GM18502 (cell line): ENCODE results near the gene RSPO4.
"Not testable (repeated sequence)": the region's sequence is repeated elsewhere in the genome, so short reads cannot be mapped to it uniquely, and the experiment has no call there.

Experiments used
- ATAC-seq: cut with Tn5 transposase; IDR thresholded peaks from one replicate; pipeline ENCODE4 v1.9.1; 2021; ENCODE audit warnings: mild to moderate bottlenecking; ENCODE audit not compliant: unreplicated experiment, poor library complexity

RSPO4 gene

GRCh38 chr20:1001911-1002681 lies at the start of gene RSPO4:
TSS of gene RSPO4 (minus strand) at chr20:1002311. CDS start at chr20:1002164, 147 bp downstream.
- no peak for ATAC-seq

DNA sequence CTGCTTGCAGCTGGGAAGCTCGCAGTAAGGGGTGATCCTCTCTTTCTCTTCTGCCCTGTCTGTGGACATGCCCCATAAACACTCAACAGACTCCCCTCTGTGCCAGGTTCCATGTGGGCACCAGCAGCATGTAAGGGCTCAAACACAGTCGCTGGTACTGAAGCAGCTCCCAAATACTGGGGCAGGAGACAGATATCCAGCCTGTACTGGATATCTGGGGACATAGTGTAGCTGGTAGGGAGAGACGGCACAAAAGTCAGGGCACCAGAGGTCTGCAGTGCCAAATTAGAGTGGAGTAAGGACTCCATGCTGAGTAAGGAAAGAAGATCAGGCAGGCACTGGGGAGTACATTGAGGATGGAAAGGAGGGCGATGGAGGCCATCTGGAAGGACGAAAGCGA lies 48.3 kb upstream of the RSPO4 start:
- no peak for ATAC-seq

DNA sequence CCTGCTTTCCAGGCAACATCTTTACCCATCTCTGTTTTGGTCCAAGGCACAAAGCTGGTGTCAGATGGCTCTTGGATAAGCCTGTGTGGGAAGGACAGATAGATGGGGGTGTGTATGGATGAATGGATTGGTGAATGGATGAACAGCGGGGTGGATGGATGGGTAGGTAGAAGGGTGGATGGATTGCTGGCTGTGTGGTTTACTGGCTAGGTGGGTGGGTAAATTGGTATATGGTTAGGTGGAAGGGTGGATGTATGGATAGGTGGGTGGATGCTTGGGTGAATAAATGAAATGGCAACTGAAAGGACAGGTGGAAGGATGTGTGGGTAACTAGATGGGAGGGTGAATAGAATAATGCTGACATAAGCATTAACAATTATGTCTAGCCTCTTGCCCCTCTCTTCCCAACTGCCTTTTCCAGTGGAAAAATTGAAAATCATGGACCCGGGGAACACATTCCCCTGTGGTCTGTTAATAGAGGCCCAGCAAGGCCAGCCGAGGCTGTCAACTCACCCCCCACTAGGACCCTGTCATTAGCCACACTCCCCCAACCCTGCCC lies 43.8 kb upstream of the RSPO4 start:
- no peak for ATAC-seq

DNA sequence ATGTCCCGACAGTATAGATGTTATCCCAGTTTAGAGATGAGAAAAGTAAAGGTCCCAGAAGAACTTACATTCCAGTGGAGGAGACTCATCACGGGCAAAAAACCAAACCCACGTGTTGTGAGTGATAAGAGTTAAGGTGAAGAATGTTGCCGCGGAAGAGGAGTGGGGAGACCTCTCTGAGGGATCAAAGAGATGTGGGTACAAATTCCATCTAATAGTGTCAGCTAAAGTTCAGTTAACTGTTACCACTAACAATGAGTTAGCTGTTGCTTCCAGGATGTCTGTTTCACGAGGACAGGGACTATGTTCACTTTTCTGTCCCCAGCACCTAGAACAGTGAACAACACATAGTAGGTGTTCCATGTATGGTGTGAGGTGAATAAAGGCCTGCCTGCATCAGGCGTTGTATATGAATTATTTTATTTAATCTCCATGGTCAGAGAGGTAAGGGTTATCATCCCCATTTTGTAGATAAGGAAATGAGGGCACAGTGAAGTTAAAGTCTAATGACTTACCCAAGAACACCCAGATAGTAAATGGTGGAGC lies 39.8 kb upstream of the RSPO4 start:
- ATAC-seq, result no peak

DNA sequence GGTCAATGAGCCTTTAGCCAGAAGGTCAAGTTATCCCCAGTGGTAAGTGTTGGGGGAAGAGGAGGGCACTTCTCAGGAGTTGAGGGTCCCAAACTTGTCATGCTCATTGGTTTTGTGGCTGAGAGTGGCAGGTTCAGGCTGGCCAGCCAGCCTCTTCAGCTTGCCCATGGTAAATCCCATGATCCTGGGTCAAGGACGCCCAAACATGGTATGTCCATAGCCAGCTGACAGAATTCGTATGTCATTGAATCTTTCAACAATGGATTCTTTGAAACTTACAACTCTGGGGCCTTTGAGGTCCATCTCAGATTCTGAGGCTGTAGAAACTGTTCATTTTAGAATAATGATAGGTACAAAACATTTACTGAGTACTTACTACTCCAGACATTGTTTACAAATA lies 36.1 kb upstream of the RSPO4 start:
- no peak for ATAC-seq

- no peak for ATAC-seq
Observed at GRCh38 chr20:1037039-1037438, 34.9 kb upstream of the RSPO4 start.

GRCh38 chr20:1035466-1035865 lies 33.4 kb upstream of the RSPO4 start:
- no peak for ATAC-seq

DNA sequence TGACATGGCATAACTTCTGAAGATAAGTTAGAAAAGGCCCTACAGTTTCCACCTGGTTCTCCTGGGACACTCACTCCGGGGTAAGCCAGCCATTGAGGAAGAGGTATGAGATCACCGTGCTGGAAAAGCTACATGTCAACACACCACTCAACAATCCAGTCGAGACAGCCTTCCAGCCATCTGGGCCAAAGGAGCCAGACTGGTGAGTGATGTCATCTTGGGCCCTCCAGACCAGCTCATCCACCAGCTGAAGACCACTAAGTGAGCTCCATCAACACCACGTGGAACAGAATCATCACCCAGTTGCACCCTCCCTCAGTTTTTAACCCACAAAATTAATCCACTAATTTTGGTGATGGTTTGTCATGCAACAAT lies 32.3 kb upstream of the RSPO4 start:
- no peak for ATAC-seq

DNA sequence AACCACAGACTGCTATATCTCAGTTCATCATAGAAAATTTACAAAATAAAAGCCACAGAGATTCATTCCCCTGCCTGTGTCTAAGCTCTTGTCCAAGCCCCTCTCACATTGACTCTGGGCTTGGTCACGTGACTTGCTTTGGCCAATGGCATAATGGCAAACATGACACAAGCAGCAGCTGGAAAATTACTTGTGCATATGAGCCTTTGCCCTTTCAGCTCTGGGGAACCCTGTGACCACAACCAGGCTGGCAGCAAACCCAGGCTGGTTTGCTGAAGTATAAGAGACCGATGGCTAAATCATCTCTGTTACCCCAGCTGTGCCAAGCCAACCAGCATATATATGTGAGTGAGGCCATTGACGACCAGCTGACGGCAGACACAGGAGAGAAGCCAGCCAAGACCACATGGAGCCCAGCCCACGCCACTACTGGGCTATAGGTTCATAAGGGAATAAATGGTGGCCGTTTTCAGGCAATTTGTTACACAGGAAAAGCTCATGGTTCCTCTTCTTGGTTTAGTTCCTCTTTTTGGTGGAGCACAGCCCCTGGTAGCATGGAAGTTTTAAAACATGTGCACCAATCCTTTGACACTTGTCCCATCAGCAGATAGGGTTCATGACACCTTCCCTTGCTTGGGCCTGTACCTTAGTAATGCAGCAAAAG lies 31.8 kb upstream of the RSPO4 start:
- no peak for ATAC-seq

DNA sequence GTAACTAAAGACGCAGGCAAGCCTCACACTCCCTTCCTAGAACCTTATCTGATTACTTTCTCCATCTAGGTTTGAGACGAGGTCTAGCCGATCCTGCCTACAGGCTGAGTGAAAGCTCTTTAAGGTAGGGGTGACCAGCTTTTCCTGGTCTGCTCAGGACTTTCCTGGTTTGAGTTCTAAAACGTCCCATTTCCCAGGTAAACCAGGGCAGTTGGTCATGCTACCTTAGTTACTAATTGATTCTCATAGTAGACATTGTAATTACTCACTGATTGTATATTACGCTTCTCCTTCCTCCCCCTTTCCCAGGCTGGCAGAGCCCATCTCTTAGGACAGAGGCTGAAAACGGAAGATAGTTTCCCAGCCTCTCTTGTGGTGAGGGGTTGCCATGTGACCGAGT lies 27.9 kb upstream of the RSPO4 start:
- ATAC-seq, result no peak

DNA sequence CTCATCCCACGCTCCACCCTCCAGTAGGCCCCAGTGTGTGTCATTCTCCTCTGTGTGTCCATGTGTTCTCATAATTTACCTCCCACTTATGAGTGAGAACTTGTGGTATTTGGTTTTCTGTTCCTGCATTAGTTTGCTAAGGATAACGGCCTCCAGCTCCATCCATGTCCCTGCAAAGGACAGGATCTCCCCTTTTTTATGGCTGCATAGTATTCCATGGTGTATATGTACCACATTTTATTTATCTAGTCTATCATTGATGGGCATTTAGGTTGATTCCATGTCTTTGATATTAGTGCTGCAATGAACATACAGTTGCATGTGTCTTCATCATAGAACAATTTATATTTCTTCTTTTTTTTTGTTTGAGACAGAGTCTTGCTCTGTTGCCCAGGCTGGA lies 24.1 kb upstream of the RSPO4 start:
- ATAC-seq, result not testable (repeated sequence)

DNA sequence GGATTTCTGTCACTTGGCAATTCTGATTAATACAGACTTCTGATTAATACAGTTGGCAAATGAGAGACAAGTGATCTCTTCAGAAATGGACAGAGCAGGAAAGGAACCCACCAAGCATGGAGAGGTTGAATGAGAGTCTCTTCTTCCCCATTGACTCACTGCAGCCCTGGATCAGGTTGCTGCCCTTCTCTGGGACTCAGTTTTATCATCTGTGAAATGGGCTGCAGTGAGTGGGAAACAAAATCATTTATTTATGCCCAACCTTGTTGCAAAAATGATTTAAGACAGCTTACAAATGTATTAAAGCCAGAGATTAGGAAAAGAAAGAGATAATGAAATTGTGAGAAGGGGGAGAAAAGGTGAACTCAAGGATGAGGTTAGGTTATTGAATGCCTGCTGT lies 20.8 kb upstream of the RSPO4 start:
- no peak for ATAC-seq

- ATAC-seq, result no peak
Observed at GRCh38 chr20:1020614-1021013, 18.5 kb upstream of the RSPO4 start.

GRCh38 chr20:1019344-1019743 lies 17.2 kb upstream of the RSPO4 start:
- no peak for ATAC-seq

DNA sequence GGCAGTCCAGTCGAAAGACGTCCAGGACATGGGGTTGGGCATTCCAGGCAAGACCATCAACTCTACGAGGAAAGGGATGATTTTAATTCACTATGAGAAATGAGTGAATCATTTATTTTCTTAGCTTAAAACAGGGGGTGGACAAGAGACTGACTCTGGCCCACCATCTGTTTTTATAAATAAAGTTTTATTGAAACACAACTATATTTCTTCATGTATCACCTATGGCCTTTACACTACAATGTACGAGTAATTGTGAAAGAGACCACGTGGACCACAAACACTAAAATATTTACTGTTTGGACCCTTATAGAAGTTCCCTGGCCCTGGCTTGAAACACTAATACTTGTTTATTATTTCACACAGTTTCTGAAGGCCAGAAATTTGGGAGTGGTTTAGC lies 15.6 kb upstream of the RSPO4 start:
- ATAC-seq, result no peak

DNA sequence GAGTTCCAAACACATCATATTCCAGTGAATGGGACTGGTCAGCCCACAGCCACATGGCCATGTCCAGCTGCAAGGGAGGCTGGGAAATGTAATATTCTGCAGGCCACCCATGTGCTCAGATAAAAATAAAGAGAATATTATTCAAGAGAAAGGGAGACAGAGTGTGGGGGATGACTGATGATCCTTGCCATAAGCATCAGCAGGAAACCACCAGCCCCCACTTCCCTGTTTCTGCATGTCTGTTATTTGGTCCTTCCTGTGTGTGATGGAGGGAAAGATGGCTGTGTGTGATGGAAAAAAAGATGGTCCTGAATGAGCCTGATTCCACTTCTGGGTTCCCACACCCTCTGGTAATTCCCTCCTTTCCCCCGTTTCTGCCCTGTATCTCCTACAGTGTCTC lies 13.1 kb upstream of the RSPO4 start:
- no peak for ATAC-seq

DNA sequence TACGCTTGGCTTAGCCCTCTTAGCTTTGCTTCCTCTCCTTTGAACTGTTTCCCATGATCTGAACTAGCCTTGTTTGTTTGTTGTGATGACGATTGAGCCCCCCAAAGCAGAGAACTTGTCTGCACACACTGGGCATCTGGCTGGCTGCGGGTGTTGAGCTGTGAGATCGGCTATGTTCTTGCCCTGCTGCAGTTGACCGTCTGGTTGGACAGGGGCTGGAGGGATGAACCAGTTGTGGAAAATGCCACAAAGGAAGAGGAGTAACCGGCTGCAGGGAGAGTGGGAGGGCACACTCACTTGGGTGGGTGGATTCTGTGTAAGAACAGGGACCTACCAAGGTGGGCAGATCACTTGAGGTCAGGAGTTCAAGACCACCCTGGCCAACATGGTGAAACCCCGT lies 12.4 kb upstream of the RSPO4 start:
- ATAC-seq, result no peak

- no peak for ATAC-seq
Observed at GRCh38 chr20:1013566-1014340, 11.6 kb upstream of the RSPO4 start.

- ATAC-seq, result no peak
Observed at GRCh38 chr20:1012359-1013168, 10.5 kb upstream of the RSPO4 start.

DNA sequence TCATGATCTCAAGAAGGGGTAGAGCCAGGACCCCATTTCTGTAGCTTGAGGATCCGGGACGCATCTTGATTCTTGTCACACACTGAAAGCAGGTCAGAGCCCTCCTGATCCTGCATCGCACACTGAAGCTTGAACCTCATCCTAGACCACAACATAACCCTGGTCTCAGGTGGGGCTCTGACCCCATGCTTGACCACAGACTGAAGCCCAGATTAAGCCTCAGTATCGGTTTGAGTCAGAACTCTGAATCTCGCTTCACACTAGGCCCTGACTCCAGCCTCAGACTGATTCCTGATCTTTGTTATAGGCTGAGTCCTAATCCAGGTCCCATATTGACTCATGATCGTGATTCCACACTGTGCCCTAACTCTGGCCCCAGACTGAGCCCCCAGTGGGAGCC lies 8.5 kb upstream of the RSPO4 start:
- no peak for ATAC-seq
